ENCODE measurements around the gene BCAS3.

DNA sequence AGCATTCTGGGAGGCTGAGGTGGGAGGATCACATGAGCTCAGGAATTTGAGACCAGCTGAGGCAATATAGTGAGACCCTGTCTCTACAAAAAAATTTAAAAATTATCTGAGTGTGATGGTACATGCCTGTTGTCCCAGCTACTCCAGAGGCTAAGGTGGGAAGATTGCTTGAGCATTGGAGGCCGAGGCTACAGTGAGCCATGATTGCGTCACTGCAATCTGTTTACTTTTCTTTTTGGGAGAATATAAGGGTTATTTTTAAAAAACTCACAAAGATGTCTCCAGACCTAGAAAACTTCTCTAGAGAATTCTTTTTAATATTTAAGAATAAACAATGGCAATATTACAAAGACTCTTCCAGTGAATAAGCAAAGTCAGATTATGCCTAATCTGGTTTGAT, 226.9 kb downstream of the BCAS3 start:
- no peak for TF ChIP-seq POLR2A (IDR thresholded peaks at IDR 0.05)
- TF ChIP-seq, protein P1, sequence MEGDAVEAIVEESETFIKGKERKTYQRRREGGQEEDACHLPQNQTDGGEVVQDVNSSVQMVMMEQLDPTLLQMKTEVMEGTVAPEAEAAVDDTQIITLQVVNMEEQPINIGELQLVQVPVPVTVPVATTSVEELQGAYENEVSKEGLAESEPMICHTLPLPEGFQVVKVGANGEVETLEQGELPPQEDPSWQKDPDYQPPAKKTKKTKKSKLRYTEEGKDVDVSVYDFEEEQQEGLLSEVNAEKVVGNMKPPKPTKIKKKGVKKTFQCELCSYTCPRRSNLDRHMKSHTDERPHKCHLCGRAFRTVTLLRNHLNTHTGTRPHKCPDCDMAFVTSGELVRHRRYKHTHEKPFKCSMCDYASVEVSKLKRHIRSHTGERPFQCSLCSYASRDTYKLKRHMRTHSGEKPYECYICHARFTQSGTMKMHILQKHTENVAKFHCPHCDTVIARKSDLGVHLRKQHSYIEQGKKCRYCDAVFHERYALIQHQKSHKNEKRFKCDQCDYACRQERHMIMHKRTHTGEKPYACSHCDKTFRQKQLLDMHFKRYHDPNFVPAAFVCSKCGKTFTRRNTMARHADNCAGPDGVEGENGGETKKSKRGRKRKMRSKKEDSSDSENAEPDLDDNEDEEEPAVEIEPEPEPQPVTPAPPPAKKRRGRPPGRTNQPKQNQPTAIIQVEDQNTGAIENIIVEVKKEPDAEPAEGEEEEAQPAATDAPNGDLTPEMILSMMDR (IDR thresholded peaks at IDR 0.05): no peak

All from heart left ventricle (tissue), 13 donors.